HEK293T (cell line): ENCODE measurements around the gene TBRG4.

Source experiments
- CTCF ChIA-PET: fragments of 350-600 bp; formaldehyde crosslinking; extraction: SDS; loops from one replicate; lab custom pipeline; 2021; ENCODE audit warnings: antibody characterized with exemption, inconsistent platforms; lab: Yijun Ruan, JAX
- POLR2A ChIA-PET: fragments of 350-600 bp; formaldehyde crosslinking; extraction: SDS; loops from one replicate; lab custom pipeline; 2020; ENCODE audit warnings: antibody characterized with exemption, inconsistent platforms; lab: Yijun Ruan, JAX
- DNase-seq: peaks from one replicate; pipeline ENCODE4 v3.0.0; 2012; ENCODE audit warnings: mixed read lengths; ENCODE audit errors: extremely low spot score
- ARNT ChIP-seq: fragments of 450-650 bp; IDR thresholded peaks from 2 replicates; pipeline ENCODE4 v1.6.1; 2017; ENCODE audit warnings: mild to moderate bottlenecking
- BHLHE40 ChIP-seq: fragments of 450-650 bp; IDR thresholded peaks from 2 replicates; pipeline ENCODE4 v1.6.1; 2016; ENCODE audit warnings: mild to moderate bottlenecking, moderate library complexity, borderline replicate concordance
- CTBP1 ChIP-seq: fragments of 450-650 bp; IDR thresholded peaks from 2 replicates; pipeline ENCODE4 v1.6.1; 2016; ENCODE audit warnings: borderline replicate concordance
- ELF4 ChIP-seq: fragments of 450-650 bp; IDR thresholded peaks from 2 replicates; pipeline ENCODE4 v1.6.1; 2017; ENCODE audit warnings: antibody characterized with exemption
- FOXA1 ChIP-seq: fragments of 450-650 bp; IDR thresholded peaks from 2 replicates; pipeline ENCODE4 v1.6.1; 2016; ENCODE audit warnings: mild to moderate bottlenecking
- FOXK2 ChIP-seq: fragments of 450-650 bp; IDR thresholded peaks from 2 replicates; pipeline ENCODE4 v1.6.1; 2016; ENCODE audit warnings: mild to moderate bottlenecking
- FOXM1 ChIP-seq: fragments of 450-650 bp; IDR thresholded peaks from 2 replicates; pipeline ENCODE4 v1.6.1; 2017; ENCODE audit warnings: mild to moderate bottlenecking, borderline replicate concordance
- HDGF ChIP-seq: fragments of 450-650 bp; IDR thresholded peaks from 2 replicates; pipeline ENCODE4 v1.6.1; 2017; ENCODE audit warnings: antibody characterized with exemption, borderline replicate concordance
- L3MBTL2 ChIP-seq: fragments of 450-650 bp; conservative IDR thresholded peaks from 2 replicates; pipeline ENCODE4 v1.6.1; 2016; ENCODE audit warnings: mild to moderate bottlenecking
- LEF1 ChIP-seq: fragments of 450-650 bp; IDR thresholded peaks from 2 replicates; pipeline ENCODE4 v1.6.1; 2017; ENCODE audit warnings: mild to moderate bottlenecking, borderline replicate concordance
- NFRKB ChIP-seq: fragments of 450-650 bp; IDR thresholded peaks from 2 replicates; pipeline ENCODE4 v1.6.1; 2016; ENCODE audit warnings: mild to moderate bottlenecking, moderate library complexity
- SP1 ChIP-seq: fragments of 450-650 bp; IDR thresholded peaks from 2 replicates; pipeline ENCODE4 v1.6.1; 2017
- SUZ12 ChIP-seq: fragments of 450-650 bp; IDR thresholded peaks from 2 replicates; pipeline ENCODE4 v1.6.1; 2016; ENCODE audit warnings: mild to moderate bottlenecking
- TARDBP ChIP-seq: fragments of 450-650 bp; IDR thresholded peaks from 2 replicates; pipeline ENCODE4 v1.6.1; 2016
- ZNF384 ChIP-seq: fragments of 450-650 bp; IDR thresholded peaks from 2 replicates; pipeline ENCODE4 v1.6.1; 2016
- TF ChIP-seq, protein P1 (sequence below): fragments of 450-650 bp; IDR thresholded peaks from 2 replicates; pipeline ENCODE4 v1.6.1; 2016

Gene TBRG4

DNA sequence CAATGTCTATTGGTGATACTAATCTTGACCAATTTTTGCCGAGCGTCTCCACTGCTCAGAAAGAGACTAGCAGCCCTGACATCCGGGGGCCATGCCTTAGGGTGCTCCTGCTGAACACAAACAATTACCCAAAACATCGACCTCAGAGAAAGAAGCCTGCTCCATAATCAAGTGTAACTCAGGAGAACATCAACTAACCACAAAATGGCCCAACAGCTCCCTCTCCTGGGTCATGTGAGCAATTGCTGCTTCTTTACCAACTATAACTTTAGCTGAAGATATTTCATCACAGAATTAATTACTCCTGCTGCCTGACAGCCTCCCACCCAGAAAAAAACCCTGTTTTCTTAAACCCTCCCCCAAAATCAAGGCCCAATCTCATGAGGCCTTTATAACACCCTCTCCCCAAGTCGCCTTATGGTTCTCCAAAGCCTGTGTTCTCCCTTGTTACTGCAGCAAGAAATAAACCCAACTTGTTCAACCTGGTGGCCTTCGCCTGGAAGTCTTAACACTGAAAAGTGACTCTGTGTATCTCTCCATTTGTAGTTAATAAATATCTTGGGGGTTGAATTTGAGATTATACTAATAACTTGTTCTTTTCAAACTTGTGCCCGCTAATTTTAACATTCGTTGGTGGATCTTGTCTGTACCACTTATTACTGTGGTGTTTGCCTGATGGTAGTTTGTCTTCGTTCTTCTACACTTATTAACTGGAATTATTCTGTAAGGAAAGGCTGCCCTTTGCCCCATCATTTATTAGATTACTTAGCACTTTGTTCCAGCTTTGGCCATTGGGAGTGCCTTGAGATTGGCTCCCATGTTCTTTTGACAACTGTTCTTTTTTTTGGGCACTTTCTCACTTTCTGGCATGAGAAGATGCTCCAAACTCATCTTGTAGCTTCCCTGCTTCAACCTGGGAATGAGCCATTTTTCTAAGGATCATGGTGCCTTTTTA is 24.9 kb upstream of the TBRG4 start:
- ChIA-PET CTCF (interaction anchor here (0.6 to 4.3 kb wide), 11 partner anchors 11 to 252 kb away, joined by 3 to 76 read pairs (median 3); partner anchors contain the start of gene PURB), POLR2A (interaction anchor here (1.4 to 3.5 kb wide), 4 partner anchors 25 to 563 kb away, joined by 3 to 18 read pairs (median 6); partner anchors contain the start of genes DDX56, H2AZ2 and TBRG4)
- DNase-seq, result peak; percentile 79

DNA sequence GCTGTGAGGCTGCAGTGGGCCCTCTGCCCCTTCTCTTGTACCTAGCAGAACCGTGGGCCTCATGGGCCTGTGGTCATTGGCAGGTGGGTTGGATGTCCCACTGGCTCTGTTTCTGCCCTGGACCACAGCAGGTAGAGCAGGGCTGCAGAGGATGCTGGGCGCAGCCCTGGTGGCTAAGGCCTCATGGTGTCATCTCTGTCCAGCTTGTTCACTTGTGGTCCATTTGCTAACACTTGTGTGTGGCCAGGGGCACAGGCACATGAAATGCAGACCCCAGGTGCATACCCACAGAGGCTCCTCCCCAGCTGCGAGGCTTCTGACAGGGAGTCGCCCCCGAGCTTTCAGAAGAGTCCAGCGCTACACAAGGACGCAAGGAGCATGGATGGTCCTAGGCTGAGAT is 22.4 kb upstream of the TBRG4 start:
- POLR2A ChIA-PET, result interaction anchor here (3.5 kb wide), 1 partner anchor 22 kb away, joined by 18 read pairs; the partner anchor contains the start of gene TBRG4
- CTCF ChIA-PET, result no interaction called here
- no peak for DNase-seq
- TF ChIP-seq NFRKB (no peak), FOXM1 (no peak)

More for the DNA sequence above, 24.9 kb upstream of the TBRG4 start:
- TF ChIP-seq ELF4, result no peak
- TF ChIP-seq, protein P1, sequence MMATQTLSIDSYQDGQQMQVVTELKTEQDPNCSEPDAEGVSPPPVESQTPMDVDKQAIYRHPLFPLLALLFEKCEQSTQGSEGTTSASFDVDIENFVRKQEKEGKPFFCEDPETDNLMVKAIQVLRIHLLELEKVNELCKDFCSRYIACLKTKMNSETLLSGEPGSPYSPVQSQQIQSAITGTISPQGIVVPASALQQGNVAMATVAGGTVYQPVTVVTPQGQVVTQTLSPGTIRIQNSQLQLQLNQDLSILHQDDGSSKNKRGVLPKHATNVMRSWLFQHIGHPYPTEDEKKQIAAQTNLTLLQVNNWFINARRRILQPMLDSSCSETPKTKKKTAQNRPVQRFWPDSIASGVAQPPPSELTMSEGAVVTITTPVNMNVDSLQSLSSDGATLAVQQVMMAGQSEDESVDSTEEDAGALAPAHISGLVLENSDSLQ, result peak; percentile 67

DNA sequence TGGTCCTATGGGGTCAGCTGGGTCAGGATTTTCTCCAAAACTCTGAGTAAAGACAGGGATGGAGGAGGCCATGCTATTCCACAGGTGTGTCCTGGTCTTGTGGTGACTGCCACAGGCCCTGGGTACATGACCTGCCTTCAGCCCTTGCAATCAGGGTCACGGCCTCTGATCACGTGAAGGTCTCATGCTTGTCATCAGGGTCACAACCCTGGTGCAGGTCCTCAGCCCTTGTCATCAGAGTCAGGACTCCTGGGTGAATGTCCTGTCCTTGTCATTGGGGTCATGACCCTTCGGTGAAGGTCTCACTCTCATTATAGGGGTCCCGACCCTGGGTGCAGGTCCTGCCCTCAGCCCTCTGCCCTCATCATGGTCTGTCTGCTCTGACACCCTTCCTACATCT is 21.9 kb upstream of the TBRG4 start:
- TF ChIP-seq HDGF, result no peak
- no peak for TF ChIP-seq NFRKB
- TF ChIP-seq FOXK2, result no peak
- TF ChIP-seq ZNF384, result no peak
- TF ChIP-seq TARDBP, result no peak
- ChIA-PET CTCF (interaction anchor here (0.9 kb wide), 1 partner anchor 160 kb away, joined by 3 read pairs; no protein-coding TSS in a partner anchor), POLR2A (no interaction called here)
- no peak for DNase-seq

DNA sequence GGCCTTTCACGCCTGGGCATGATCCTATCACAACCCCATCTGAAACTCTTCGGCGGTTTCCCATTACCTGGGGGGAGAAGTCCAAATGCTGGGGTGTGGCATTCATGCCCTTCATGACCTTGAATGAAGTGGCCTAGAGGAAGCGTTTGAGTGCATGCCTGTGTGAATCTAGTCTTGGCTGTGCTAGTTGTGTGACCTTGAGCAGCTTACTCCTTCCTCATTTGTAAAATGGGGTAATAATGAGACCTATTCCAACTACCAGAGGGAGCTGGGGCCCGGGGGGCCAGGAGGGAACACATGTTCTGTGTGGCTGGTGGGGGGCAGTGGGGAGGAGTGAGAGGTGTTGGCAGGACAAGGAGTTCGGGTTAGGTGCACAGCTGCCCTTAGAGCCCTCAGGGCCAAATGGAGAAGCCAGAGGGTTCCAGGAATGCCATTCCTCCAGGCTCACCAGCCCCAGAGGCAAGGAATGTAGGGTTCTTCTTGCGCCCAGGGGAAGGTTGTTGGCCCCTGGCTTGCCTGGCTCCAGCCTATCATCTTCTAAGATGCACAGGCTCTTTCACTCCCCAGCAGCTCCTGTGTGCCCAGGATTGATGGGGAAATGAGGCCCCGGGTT is 21.3 kb upstream of the TBRG4 start:
- DNase-seq, result no peak
- ChIA-PET CTCF (interaction anchor here (0.9 kb wide), 1 partner anchor 159 kb away, joined by 3 read pairs; no protein-coding TSS in a partner anchor), POLR2A (no interaction called here)
- no peak for TF ChIP-seq FOXK2
- TF ChIP-seq HDGF, result no peak
- no peak for TF ChIP-seq NFRKB
- no peak for TF ChIP-seq SP1
- no peak for TF ChIP-seq BHLHE40
- no peak for TF ChIP-seq ELF4
- TF ChIP-seq CTBP1, result no peak
- no peak for TF ChIP-seq ZNF384
- TF ChIP-seq L3MBTL2, result no peak
- no peak for TF ChIP-seq FOXM1
- TF ChIP-seq, protein P1, result no peak
- TF ChIP-seq SUZ12, result no peak
- TF ChIP-seq FOXA1, result no peak
- TF ChIP-seq LEF1, result no peak
- TF ChIP-seq ARNT, result no peak
- TF ChIP-seq TARDBP, result no peak

DNA sequence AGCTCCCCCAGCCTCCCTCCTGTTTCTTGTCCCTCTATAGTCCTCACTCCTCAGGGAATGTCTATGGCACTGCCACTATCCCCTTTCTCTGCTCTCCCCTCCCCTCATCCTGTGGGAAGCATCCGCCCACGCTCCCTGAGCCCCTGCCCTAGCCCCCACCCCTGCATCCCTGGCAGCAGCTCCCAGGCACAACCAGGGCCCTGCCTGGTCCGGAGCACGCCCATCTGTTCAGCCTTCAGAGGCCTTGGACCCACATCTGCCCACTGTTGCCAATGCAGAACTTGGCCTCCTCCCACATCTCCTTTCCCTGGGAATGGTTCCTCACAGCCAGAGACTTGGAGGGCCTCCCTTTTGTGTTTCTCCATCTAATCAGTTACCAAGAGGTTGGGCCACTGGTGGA is 20.4 kb upstream of the TBRG4 start:
- ChIA-PET CTCF (no interaction called here), POLR2A (interaction anchor here (1.7 kb wide), 1 partner anchor 21 kb away, joined by 5 read pairs; the partner anchor contains the start of gene TBRG4)
- no peak for DNase-seq
- TF ChIP-seq NFRKB (no peak), FOXM1 (no peak), CTBP1 (no peak), FOXA1 (no peak), BHLHE40 (no peak), TARDBP (no peak), L3MBTL2 (no peak), LEF1 (no peak), ELF4 (no peak)
- TF ChIP-seq, protein P1, result no peak

DNA sequence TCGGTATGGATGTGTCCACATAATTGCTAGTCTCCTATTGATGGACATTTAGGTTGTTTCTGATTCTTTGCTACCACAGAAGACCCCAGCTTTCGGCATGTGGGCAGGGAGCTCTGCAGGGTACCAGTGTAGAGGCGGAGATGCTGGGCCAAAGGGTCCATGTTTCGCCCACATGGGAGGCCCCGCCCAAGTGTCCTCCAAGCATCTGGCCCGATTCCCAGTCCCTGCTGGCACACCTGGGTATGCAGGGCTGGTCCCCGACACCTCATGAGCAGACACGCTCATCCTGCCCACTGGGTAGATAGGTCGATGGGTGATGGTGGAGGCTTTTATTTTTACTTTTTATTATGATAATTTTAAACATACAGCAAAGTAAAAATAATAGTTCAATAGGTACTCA is 19.4 kb upstream of the TBRG4 start:
- TF ChIP-seq FOXM1, result no peak
- TF ChIP-seq ZNF384, result no peak
- TF ChIP-seq ELF4, result no peak
- no peak for TF ChIP-seq NFRKB
- no peak for TF ChIP-seq BHLHE40
- no peak for TF ChIP-seq TARDBP
- TF ChIP-seq SP1, result no peak
- no peak for TF ChIP-seq SUZ12
- TF ChIP-seq, protein P1, result no peak
- CTCF ChIA-PET, result interaction anchor here (1.0 kb wide), 1 partner anchor 157 kb away, joined by 5 read pairs; no protein-coding TSS in a partner anchor
- no peak for DNase-seq
- POLR2A ChIA-PET, result interaction anchor here (1.7 kb wide), 1 partner anchor 20 kb away, joined by 5 read pairs; the partner anchor contains the start of gene TBRG4
